Astrocyte (in vitro differentiated cells and primary cell): ENCODE measurements around the gene PCYOX1L.

Experiments used
- EZH2 ChIP-seq: IDR thresholded peaks from 2 replicates; pipeline ENCODE4 v1.6.1; 2012; ENCODE audit warnings: mild to moderate bottlenecking, low read length, inconsistent platforms; ENCODE audit not compliant: insufficient read depth
- TF ChIP-seq, protein P1 (sequence below): IDR thresholded peaks from 2 replicates; pipeline ENCODE4 v1.5.1; 2011; ENCODE audit warnings: low read depth, mild to moderate bottlenecking, inconsistent platforms, low read length, moderate library complexity; ENCODE audit not compliant: insufficient read depth

DNA sequence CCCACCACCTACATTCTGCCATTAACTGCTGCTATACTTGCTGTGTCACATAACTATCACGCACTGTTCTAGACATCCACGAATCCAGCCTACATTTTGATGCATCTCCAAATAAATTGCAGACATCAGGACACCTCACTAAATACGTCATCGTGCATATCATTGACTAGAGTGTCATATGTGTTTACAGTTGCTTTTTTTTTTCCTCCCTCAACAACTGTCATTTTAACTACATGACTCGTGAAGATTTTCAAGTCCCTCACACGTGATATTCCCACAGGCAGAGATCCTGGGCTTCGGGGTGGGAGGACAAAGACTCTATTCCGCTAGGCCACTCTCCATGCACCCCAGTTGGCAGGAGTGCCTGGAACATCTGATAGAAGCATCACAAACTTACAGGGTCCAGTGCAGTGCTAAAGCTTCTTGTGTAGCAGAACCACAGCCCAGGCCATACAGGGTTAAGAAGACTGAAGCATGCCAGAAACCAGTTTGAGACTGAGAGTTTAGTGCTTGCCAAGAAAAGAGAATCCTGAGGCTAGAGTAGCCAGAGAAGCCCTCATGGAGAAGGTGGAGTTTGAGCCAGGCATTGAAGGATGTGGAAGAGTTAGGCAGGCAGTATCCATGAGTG, 1.1 kb downstream of the PCYOX1L start:
- TF ChIP-seq, protein P1, sequence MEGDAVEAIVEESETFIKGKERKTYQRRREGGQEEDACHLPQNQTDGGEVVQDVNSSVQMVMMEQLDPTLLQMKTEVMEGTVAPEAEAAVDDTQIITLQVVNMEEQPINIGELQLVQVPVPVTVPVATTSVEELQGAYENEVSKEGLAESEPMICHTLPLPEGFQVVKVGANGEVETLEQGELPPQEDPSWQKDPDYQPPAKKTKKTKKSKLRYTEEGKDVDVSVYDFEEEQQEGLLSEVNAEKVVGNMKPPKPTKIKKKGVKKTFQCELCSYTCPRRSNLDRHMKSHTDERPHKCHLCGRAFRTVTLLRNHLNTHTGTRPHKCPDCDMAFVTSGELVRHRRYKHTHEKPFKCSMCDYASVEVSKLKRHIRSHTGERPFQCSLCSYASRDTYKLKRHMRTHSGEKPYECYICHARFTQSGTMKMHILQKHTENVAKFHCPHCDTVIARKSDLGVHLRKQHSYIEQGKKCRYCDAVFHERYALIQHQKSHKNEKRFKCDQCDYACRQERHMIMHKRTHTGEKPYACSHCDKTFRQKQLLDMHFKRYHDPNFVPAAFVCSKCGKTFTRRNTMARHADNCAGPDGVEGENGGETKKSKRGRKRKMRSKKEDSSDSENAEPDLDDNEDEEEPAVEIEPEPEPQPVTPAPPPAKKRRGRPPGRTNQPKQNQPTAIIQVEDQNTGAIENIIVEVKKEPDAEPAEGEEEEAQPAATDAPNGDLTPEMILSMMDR, result no peak
- TF ChIP-seq EZH2, result no peak
